HepG2 (cell line): Measurements from ENCODE around the gene PSMA7. TPM values are rescaled to one million over a fixed set of nuclear protein-coding genes. Genes with fewer than 3 reads are reported as not detected.

Source experiments
- ATRX ChIP-seq: sonication (generic); formaldehyde crosslinking; IDR thresholded peaks from 2 replicates; pipeline ENCODE4 v1.4.0; 2020; ENCODE audit warnings: missing genetic modification reagents, borderline replicate concordance
- BCL6 ChIP-seq: IDR thresholded peaks from 2 replicates; pipeline ENCODE4 v1.6.1; 2016; ENCODE audit warnings: missing genetic modification reagents, missing compliant biosample characterization
- EP300 ChIP-seq, 3 experiments: sonication (generic) in 1 of 3; formaldehyde crosslinking in 1 of 3; IDR thresholded peaks; 2 replicates each; pipeline versions ENCODE4 v1.5.1 to v1.6.1; 2011 to 2020; ENCODE audit warnings: low read depth in 2 of 3, low read length in 2 of 3, borderline replicate concordance in 1 of 3, improper control_type of control experiment in 1 of 3, mild to moderate bottlenecking in 1 of 3, missing genetic modification reagents in 1 of 3, moderate library complexity in 1 of 3
- IKZF5 ChIP-seq: IDR thresholded peaks from 2 replicates; pipeline ENCODE4 v1.6.1; 2018; ENCODE audit warnings: missing genetic modification reagents, mild to moderate bottlenecking, missing compliant biosample characterization
- JUND ChIP-seq: sonication (generic); formaldehyde crosslinking; IDR thresholded peaks from 2 replicates; pipeline ENCODE4 v1.8.0; 2022; ENCODE audit warnings: mild to moderate bottlenecking, missing genetic modification reagents
- POLR2AphosphoS2 ChIP-seq: IDR thresholded peaks from 2 replicates; pipeline ENCODE4 v1.6.1; 2011; ENCODE audit warnings: low read depth, low read length, improper control_type of control experiment
- PTBP1 ChIP-seq: fragments of 200-400 bp; formaldehyde crosslinking; IDR thresholded peaks from 2 replicates; pipeline ENCODE4 v1.6.1; 2018; ENCODE audit warnings: low read length, low read depth; ENCODE audit not compliant: poor library complexity, severe bottlenecking
- SMAD9 ChIP-seq: sonication (generic); formaldehyde crosslinking; IDR thresholded peaks from 2 replicates; pipeline ENCODE4 v1.5.1; 2020; ENCODE audit warnings: mild to moderate bottlenecking, missing genetic modification reagents
- ZBTB33 ChIP-seq: sonication (generic); formaldehyde crosslinking; IDR thresholded peaks from 2 replicates; pipeline ENCODE4 v1.4.0; 2020; ENCODE audit warnings: missing genetic modification reagents
- ZMAT3 ChIP-seq: sonication (generic); formaldehyde crosslinking; conservative IDR thresholded peaks from 2 replicates; pipeline ENCODE4 v1.7.0; 2021; ENCODE audit warnings: missing genetic modification reagents
- ZNF10 ChIP-seq: sonication (generic); formaldehyde crosslinking; IDR thresholded peaks from 2 replicates; pipeline ENCODE4 v1.4.0; 2020; ENCODE audit warnings: mild to moderate bottlenecking, low read depth, missing genetic modification reagents, borderline replicate concordance
- ZNF138 ChIP-seq: sonication (generic); formaldehyde crosslinking; IDR thresholded peaks from 2 replicates; pipeline ENCODE4 v1.5.0; 2020; ENCODE audit warnings: mild to moderate bottlenecking, low read depth, missing genetic modification reagents
- ZNF274 ChIP-seq: sonication (generic); formaldehyde crosslinking; IDR thresholded peaks from 2 replicates; pipeline ENCODE4 v1.5.1; 2020; ENCODE audit warnings: mild to moderate bottlenecking, missing genetic modification reagents
- ZNF574 ChIP-seq: sonication (generic); formaldehyde crosslinking; IDR thresholded peaks from 2 replicates; pipeline ENCODE4 v1.4.0; 2020; ENCODE audit warnings: missing genetic modification reagents
- ZNF710 ChIP-seq: sonication (generic); formaldehyde crosslinking; IDR thresholded peaks from 2 replicates; pipeline ENCODE4 v1.5.0; 2020; ENCODE audit warnings: mild to moderate bottlenecking, missing genetic modification reagents, borderline replicate concordance
- polyA plus RNA-seq, 8 experiments: library from polyadenylated mRNA; depleted of rRNA in 3 of 8; stranded (reverse) in 7 of 8; unstranded in 1 of 8; fragments of >200 nt; fragmentation: Illumina TruSeq in 4 of 8; extraction: Trizol in 4 of 8; gene quantifications; 2 replicates each; pipeline versions ENCODE4 v1.2.1 to v1.2.3, GENCODE V29; 2011 to 2016; ENCODE audit warnings: low read depth in 4 of 8, missing spikeins in 1 of 8, mixed read lengths in 1 of 8; ENCODE audit not compliant: insufficient read depth in 1 of 8
- total RNA-seq, 5 experiments: library from RNA; depleted of rRNA; stranded (reverse); fragments of >200 nt; fragmentation: Illumina TruSeq; extraction: Trizol; gene quantifications; 2 replicates each; pipeline ENCODE4 v1.2.3, GENCODE V29; 2016; ENCODE audit warnings: low read depth in 1 of 5
- TF ChIP-seq, protein P1 (sequence below): IDR thresholded peaks from 2 replicates; pipeline ENCODE4 v1.6.1; 2016; ENCODE audit warnings: low read depth

PSMA7 gene
- total and polyA plus RNA-seq, 2 of the 13 experiments (the other 11 are each of a cell fraction or from before 2014, with no cell fraction given) = 531 to 631 TPM

DNA sequence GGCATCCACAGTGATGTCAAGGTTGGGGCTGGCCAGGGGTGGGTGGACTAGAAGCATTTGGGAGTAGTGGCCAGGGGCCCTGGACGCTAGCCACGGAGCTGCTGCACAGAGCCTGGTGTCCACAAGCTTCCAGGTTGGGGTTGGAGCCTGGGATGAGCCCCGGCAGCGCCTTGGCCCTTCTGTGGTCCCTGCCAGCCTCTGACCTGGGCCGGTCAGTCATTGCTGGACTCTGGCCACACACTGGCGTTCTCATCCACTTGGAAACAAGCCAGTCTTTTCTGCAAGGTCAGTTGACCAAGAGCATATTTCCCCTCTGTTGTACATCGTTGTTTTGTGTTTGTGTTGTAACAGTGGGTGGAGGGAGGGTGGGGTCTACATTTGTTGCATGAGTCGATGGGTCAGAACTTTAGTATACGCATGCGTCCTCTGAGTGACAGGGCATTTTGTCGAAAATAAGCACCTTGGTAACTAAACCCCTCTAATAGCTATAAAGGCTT, 8.4 kb downstream of the PSMA7 start (continued):
- 0 out of 2 replicates have a peak, but pooled peaks have one; percentile 16 for TF ChIP-seq ZNF710 (CRISPR knock-in tag)
- peak; percentile 51; the same call in 1 of the 2 replicates for TF ChIP-seq IKZF5
- TF ChIP-seq ZNF574 (CRISPR knock-in tag) = peak; percentile 52
- no peak for TF ChIP-seq SMAD9 (CRISPR knock-in tag)
- TF ChIP-seq POLR2AphosphoS2 = peak; percentile 96
- TF ChIP-seq JUND = 0 out of 2 replicates have a peak, but pooled peaks have one; percentile 29
- TF ChIP-seq, protein P1, sequence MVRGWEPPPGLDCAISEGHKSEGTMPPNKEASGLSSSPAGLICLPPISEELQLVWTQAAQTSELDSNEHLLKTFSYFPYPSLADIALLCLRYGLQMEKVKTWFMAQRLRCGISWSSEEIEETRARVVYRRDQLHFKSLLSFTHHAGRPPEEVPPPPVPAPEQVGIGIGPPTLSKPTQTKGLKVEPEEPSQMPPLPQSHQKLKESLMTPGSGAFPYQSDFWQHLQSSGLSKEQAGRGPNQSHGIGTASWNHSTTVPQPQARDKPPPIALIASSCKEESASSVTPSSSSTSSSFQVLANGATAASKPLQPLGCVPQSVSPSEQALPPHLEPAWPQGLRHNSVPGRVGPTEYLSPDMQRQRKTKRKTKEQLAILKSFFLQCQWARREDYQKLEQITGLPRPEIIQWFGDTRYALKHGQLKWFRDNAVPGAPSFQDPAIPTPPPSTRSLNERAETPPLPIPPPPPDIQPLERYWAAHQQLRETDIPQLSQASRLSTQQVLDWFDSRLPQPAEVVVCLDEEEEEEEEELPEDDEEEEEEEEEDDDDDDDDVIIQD (CRISPR knock-in tag) = peak; percentile 77
- no peak for TF ChIP-seq ZNF138 (CRISPR knock-in tag)
- TF ChIP-seq PTBP1 = no peak
- peak; percentile 58 to 62; a peak in 2 of 4 replicates for TF ChIP-seq EP300 (IDR thresholded peaks at IDR 0.05; ENCODE audit: low read depth in 2 of 2, low read length in 2 of 2)
- TF ChIP-seq EP300 (CRISPR knock-in tag; IDR thresholded peaks at IDR 0.05; ENCODE audit: borderline replicate concordance) = peak; percentile 53; the same call in 1 of the 2 replicates
- TF ChIP-seq ATRX (CRISPR knock-in tag) = no peak
- peak; percentile 54; the same call in 1 of the 2 replicates for TF ChIP-seq ZMAT3
- TF ChIP-seq ZNF10 (CRISPR knock-in tag) = no peak
- peak; percentile 91 for TF ChIP-seq ZBTB33 (CRISPR knock-in tag)
- TF ChIP-seq ZNF274 = peak; percentile 59; the same call in 1 of the 2 replicates
- TF ChIP-seq BCL6 (CRISPR knock-in tag) = peak; percentile 67
